SH-SY5Y (cell line): ENCODE measurements around the gene MMS22L.

Experiments
- GATA2 ChIP-seq: IDR thresholded peaks from 2 replicates; pipeline ENCODE4 v1.6.1; 2011; ENCODE audit warnings: mild to moderate bottlenecking, low read depth, low read length
- GATA3 ChIP-seq: IDR thresholded peaks from 2 replicates; pipeline ENCODE4 v1.6.1; 2011; ENCODE audit warnings: low read depth, mild to moderate bottlenecking, low read length, moderate library complexity

Gene MMS22L

DNA sequence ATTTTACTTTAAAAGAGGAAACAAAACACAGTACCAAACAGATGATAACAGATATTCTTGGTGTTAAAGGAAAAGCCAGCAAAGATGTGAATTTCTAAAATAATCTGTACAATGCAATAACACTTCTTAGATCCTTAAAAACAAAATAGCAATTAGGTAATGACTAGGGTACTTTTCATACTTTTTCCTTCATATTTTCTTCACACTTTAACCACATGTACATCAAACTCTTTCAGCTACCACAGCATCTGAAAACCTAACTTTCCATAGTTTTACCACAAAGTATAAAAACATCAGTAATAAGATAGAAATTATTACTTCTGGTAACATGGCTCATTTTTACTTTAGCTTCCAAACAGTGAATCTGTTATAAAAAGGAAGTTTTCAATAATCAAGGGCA is 141.3 kb downstream of the MMS22L start:
- no peak for TF ChIP-seq GATA2
- TF ChIP-seq GATA3 = no peak

DNA sequence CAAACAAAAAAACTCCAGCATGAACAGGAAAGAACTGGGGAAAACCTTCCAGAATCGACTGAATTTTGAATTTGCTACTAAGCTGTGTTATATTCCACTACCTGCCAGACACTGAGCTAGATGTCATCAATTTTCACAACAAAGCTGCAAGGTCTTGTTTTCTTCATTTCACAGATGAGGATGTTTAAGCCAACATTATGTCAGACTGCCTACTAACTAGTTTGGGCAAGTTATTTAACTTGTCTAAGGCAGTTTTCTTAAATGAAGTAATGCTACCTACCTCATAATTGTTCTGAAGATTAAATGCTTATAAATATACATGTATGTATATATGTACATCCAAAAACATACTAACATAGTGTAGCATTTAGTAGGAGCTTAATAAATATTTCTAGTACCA is 144.4 kb downstream of the MMS22L start:
- TF ChIP-seq GATA2 (no peak), GATA3 (no peak)

- no peak for TF ChIP-seq GATA3
- peak; percentile 34; the same call in 1 of the 2 replicates for TF ChIP-seq GATA2
These were observed 146.2 kb downstream of the MMS22L start for GRCh38 chr6:97136626-97137358.

- TF ChIP-seq GATA3 (no peak), GATA2 (no peak)
These were observed 149.9 kb downstream of the MMS22L start for GRCh38 chr6:97133067-97133466.

GRCh38 chr6:97129106-97129505 is 153.9 kb downstream of the MMS22L start:
- TF ChIP-seq GATA3 (no peak), GATA2 (no peak)

DNA sequence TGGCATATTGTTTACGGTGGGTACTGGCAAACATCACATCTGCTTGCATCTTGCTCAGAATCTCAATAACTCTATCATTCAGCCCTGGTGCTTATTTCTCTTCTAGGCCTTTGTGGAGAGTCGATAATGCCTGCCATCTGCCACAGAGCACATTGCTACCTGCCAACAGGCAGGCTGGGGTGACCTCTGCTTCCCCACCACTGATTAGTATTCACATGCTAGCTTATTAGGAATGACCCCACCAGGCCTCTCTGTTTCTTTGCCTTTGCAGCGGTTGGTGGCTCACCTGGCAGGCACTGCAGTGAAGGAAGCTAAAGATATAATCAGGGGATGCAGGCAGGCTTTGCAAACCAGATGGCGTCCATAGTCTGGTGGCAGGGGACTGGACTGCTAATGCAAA is 154.5 kb downstream of the MMS22L start:
- peak; percentile 49 for TF ChIP-seq GATA2
- TF ChIP-seq GATA3 = no peak

GRCh38 chr6:97123652-97124051 is 159.4 kb downstream of the MMS22L start:
- TF ChIP-seq GATA2 (no peak), GATA3 (no peak)

- TF ChIP-seq GATA2 = no peak
- no peak for TF ChIP-seq GATA3
These were observed 159.9 kb downstream of the MMS22L start for GRCh38 chr6:97123112-97123511.

GRCh38 chr6:97120511-97120910 is 162.5 kb downstream of the MMS22L start:
- TF ChIP-seq GATA2 = no peak
- TF ChIP-seq GATA3 = no peak

DNA sequence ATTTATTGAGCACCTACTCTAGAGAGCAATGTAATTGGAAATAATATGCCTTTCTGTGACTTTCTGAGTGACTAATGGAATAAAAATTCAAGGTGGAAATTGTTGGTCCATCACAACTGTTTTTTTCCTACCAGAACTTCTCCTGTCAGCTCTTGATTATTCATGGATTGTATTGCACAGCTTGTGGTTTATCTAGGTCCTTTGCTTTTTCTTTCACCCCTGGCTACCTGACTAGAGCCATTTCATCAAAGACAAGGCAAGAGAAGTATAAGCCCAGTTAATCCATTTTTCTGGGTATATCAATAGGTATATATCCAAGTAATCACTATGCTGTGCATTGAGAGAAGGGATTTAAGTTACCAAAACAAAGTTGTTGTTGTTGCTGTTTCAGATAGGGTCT is 168.4 kb downstream of the MMS22L start:
- TF ChIP-seq GATA2 = no peak
- TF ChIP-seq GATA3 = no peak

DNA sequence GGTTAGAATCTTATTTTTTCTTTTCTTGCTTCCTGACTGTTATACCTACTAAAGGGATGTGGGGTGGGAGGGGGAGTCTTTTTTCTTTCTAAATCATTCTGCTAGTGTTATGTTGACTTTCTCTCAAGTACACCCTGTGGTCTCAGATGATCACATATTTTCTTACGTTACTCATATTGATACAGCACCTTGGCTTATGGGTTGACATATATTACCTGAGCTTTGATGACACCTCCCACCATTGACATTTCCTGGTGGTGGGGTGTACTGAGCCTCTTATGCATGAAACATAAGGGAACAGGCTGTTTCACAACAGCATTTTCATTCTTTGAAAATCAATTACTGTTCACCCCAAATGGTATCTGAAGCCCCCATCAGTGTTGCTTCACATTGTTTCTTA is 169.8 kb downstream of the MMS22L start:
- TF ChIP-seq GATA3 = no peak
- no peak for TF ChIP-seq GATA2

GRCh38 chr6:97111243-97111642 is 171.8 kb downstream of the MMS22L start:
- TF ChIP-seq GATA3 (no peak), GATA2 (no peak)

DNA sequence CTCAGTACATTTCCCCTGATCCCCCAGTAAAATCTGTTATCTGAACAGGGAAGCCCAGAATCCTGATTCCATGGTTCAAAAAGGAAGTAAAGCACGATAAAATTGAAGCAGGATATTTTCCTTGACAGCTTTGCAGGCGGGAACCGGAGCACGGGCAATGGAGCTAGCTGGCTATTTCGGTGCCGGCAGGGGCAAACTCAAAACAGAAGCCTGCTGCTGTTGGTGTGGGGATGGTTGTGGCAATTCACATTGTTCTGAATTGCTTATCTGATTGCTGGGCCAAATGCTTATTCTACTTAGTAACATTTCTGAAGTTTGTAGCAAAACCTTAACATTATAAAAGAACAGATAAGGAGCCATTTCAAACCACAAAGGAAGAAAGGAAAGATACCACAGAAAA is 172.4 kb downstream of the MMS22L start:
- TF ChIP-seq GATA3 (no peak), GATA2 (no peak)

DNA sequence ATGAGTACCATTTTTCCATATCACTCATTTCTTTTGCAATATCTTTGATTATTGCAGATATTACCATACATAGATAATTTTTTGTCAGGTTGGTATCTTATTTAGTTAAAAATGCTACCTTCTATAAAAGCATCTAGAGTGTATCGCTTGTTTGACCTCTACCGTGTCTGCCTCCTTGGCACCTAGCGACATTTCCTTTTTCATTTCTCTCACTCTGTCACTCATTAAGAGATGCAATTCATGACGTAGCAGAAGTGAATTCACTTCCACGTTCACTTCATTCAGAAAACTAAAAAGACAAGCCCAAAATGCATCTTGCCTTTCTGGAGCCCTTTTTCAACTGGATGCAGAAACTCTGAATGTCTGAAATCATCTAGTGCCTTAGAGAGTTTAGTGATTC is 172.9 kb downstream of the MMS22L start:
- no peak for TF ChIP-seq GATA3
- no peak for TF ChIP-seq GATA2

- TF ChIP-seq GATA2 (no peak), GATA3 (no peak)
These were observed 173.6 kb downstream of the MMS22L start for GRCh38 chr6:97109444-97109843.
